GM18873 (cell line): Measurements from ENCODE around the gene EREG.

ENCODE experiments used
- ATAC-seq: cut with Tn5 transposase; IDR thresholded peaks from one replicate; pipeline ENCODE4 v1.9.1; 2021; ENCODE audit warnings: mild to moderate bottlenecking, moderate library complexity, moderate number of reproducible peaks; ENCODE audit not compliant: unreplicated experiment, low FRiP score

Gene EREG

GRCh38 chr4:74418063-74418670, 53.2 kb downstream of the EREG start:
- no peak for ATAC-seq

DNA sequence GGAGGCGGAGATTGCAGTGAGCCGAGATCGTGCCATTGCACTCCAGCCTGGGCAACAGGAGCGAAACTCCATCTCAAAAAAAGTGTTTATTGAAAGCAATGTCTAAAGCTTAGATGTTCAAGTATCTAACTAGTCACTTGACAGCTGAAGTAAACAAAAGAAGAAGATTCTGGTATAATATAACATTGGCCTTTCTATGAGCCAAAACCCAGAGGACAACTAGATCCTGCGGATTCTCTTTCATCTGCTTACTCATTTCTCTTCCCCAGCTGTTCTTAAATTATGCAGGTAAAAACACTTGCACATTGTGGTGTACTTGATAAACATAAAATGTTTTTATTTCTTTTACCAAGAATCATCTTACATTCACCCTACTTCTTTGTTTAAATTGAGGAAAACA, 55.9 kb downstream of the EREG start:
- ATAC-seq: no peak

GRCh38 chr4:74423104-74423503, 58.2 kb downstream of the EREG start:
- no peak for ATAC-seq

- ATAC-seq: no peak
Measured at GRCh38 chr4:74424111-74424510, 59.2 kb downstream of the EREG start.

- no peak for ATAC-seq
Measured at GRCh38 chr4:74426101-74426500, 61.2 kb downstream of the EREG start.

GRCh38 chr4:74428276-74428675, 63.3 kb downstream of the EREG start:
- ATAC-seq: no peak

DNA sequence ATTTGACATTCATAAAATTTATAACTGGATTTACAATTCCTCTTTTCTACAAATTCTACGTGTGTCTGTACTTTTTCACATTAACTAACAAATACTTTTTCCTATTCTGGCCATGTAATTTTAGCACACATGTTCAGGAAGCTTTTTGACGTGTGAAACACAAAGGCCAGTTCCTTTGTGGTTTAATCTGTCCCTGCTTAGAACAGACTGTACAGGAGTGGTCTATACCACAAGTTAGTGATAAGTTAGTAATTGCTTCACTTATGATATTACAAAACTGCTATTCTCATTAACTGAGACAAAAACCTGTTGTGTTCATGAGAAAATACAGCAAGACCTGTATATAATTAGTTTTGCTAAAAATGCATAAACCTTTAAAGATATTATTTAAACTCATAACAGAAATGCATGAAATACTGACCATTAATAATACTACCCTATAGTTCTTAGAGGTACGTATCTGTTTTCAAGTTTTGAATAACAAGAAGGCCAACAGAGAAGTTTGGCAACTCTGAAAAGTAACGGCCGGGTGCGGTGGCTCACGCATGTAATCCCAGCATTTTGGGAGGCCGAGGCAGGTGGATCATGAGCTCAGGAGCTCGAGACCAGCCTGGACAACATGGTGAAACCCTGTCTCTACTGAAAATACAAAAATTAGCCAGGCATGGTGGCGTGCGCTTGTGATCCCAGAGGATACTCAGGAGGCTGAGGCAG, 66.3 kb downstream of the EREG start:
- peak; percentile 95 for ATAC-seq

DNA sequence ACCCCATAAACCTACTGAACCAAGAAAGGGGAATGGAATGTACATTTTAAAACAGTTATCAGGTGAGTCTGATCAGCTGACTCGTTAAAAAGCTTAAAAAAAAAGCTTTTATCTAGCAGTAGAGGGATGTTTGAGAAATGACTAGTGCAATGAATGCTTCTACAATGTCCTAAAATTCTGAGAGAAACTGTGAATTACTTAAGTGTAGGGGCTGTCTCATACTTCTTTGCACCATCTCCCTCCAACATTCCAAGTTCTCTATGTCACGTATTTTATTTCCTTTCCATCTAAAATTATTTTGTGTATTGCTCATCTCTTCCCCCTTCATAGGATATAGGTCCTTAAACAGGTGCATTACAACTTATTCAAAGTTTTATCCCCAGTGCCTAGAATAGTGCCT, 68.1 kb downstream of the EREG start:
- ATAC-seq: no peak

DNA sequence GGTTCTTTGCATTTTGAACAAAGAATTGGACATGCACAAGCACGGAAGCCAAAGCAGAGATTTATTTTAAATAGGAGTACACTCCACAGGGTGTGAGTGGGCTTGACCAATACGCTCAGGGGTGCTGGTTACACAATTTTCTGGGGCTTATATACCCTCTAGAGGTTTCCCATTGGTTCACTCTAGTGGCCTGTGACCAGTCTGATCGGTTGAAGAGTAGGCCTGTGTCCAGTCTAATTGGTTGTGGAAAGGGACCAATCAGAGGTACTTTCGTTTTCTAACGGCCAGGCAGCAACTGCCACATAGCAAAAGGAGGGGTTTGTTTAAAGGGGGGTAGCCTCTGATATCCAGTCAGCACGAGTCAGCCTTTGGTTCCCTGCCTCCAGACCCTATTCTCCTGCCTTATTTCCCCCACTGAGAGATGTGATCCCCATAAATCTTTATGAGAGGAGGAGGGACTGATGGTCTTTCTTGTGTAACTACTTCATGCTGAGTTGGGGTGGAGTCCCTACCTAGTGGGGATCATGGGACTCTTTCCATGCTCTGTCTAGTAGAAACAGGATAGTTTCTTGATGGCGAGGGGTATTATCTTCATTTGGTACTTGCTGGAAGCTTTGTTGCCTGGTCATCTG, 68.7 kb downstream of the EREG start:
- no peak for ATAC-seq

- no peak for ATAC-seq
Measured at GRCh38 chr4:74435296-74435695, 70.4 kb downstream of the EREG start.

DNA sequence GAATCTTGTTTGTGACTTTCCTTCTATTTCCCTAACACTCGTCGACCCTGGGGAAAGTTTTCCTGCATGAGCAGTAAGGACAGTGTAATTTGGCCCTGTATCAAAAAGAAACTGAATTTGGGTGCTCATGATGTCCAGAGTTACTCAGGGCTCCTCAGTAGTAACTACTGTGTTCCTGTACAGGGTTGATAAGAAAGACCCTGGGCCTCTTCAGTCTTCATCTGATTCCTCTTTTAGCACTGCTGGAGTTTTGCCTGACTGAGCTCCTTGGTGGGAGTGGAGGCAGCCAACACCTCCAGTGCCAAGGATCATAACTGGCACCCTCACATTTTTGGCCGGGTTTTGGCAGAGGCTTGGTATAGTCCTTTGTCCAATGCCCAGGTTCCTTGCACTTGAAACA, 72.9 kb downstream of the EREG start:
- ATAC-seq: no peak
